Measurements from ENCODE around the gene GART. TPM values are rescaled to one million over a fixed set of nuclear protein-coding genes. Genes with fewer than 3 reads are reported as not detected.

The GART gene
- total and polyA plus RNA-seq, 2 of the 4 experiments (the other 2 are of a cell fraction): 29.9 to 73.8 TPM

GRCh38 chr21:33558777-33559421 is 17.0 kb upstream of the GART start:
- Histone ChIP-seq H2BK120ac (ENCODE audit: low read depth, low read length) (no peak overlapping the region), H2AK5ac (ENCODE audit: low read depth, low read length) (no peak overlapping the region), H3K14ac (replicated peaks; ENCODE audit: low read depth, low read length) (no peak overlapping the region), H3K4me1 (ENCODE audit: control insufficient read depth, insufficient read depth, low read length) (peaks cover 2% of the 10 kb centered on the region; the same call in 1 of the 2 replicates), H3K79me1 (ENCODE audit: low read depth in 1 of 2, low read length in 2 of 2) (peaks cover 18 to 61% of the 10 kb centered on the region in 2 experiments), H4K20me1 (ENCODE audit: insufficient read depth, low read length) (peaks cover 80% of the 10 kb centered on the region), H4K91ac (ENCODE audit: insufficient read depth, low read depth, low read length) (no peak overlapping the region), H4K8ac (ENCODE audit: low read depth in 2 of 2, low read length in 2 of 2) (no peak overlapping the region), H3K9me1 (ENCODE audit: insufficient read depth, low read length) (0 out of 2 replicates have a peak, but pooled peaks cover 6% of the 10 kb centered on the region), H3K4me3 (ENCODE audit: insufficient read depth, low read depth, low read length) (no peak overlapping the region), H3K23ac (ENCODE audit: low read depth, low read length) (no peak overlapping the region), H4K5ac (ENCODE audit: low read depth, low read length) (no peak overlapping the region), H3K27ac (ENCODE audit: insufficient read depth, low read length) (no peak overlapping the region), H2BK20ac (ENCODE audit: low read depth, low read length) (no peak overlapping the region), H3K9ac (ENCODE audit: low read depth, low read length) (no peak overlapping the region), H3K9me3 (ENCODE audit: control insufficient read depth, insufficient read depth, low read length) (no peaks in the 10 kb centered on the region), H2BK5ac (ENCODE audit: low read depth, low read length, poor library complexity, severe bottlenecking) (no peak overlapping the region), H3K56ac (ENCODE audit: extremely low read depth, insufficient read depth, low read length) (no peak overlapping the region), H3K4ac (ENCODE audit: low read depth, low read length) (no peak overlapping the region), H3K36me3 (ENCODE audit: control insufficient read depth, insufficient read depth, low read length) (peaks cover 46% of the 10 kb centered on the region), H3K18ac (ENCODE audit: low read depth, low read length) (no peak overlapping the region), H3K4me2 (ENCODE audit: low read depth, low read length) (no peak overlapping the region), H2AK9ac (replicated peaks; ENCODE audit: low read depth, low read length, poor library complexity) (no peak overlapping the region), H3K27me3 (ENCODE audit: control insufficient read depth, insufficient read depth, low read length) (no peaks in the 10 kb centered on the region), H2AFZ (replicated peaks; ENCODE audit: low read length, poor library complexity) (no peak overlapping the region), H2BK15ac (ENCODE audit: low read depth, low read length) (no peak overlapping the region)
- dilution Hi-C loops (cut with HindIII; ENCODE audit: low sequenced_read_pairs, unreplicated experiment): no loop called here
- WGBS, 2 experiments (ENCODE audit: extremely low coverage in 2 of 2, insufficient read length in 1 of 2): no CpG with 5 or more reads among the region's 4 CpGs
- ATAC-seq (ENCODE audit: low read depth) (peak; percentile 72), DNase-seq (peak; percentile 70)
- intact Hi-C loops (cut with micrococcal nuclease): loop anchor here (2.0 kb wide), 1 partner anchor 14 kb away; no protein-coding TSS in a partner anchor
- ChIA-PET CTCF (no interaction called here), POLR2A (ENCODE audit: unreplicated experiment) (no interaction called here)
- in situ Hi-C loops (cut with MboI; ENCODE audit: low sequenced_read_pairs): no loop called here
- peak; percentile 82 for TF ChIP-seq CEBPB (IDR thresholded peaks at IDR 0.05; ENCODE audit: low read depth, low read length)
- no peak for TF ChIP-seq SMC3 (IDR thresholded peaks at IDR 0.05; ENCODE audit: low read depth, low read length)
- no peak for TF ChIP-seq NFE2L2 (IDR thresholded peaks at IDR 0.05; ENCODE audit: low read depth, low read length)
- no peak for TF ChIP-seq CTCF (conservative IDR thresholded peaks at IDR 0.05; ENCODE audit: low read depth, low read length)
- no TSS peak for BruUV-seq (replicated peaks)

Measured in IMR-90 (cell line).